ENCODE data around the gene STK35.

Gene STK35

DNA sequence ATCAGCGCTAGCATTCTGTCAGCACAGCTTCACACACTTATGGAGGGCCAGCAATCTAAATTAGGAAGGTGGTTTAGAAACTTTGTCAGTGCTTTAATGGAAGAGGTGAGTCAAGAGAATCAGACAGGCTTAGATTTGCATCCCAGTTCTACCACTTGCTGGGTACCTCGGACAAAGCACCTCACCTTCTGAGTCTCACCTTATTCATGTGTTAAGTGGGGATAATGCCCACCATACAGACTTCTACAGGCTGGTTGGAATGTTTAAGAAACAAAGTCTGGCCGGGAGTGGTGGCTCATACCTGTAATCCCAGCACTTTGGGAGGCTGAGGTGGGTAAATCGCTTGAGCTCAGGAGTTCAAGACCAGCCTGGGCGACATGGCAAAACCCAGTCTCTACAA lies 12.2 kb upstream of the STK35 start:
- no peak for TF ChIP-seq CEBPB (IDR thresholded peaks at IDR 0.05)
- no peak for TF ChIP-seq EP300 (IDR thresholded peaks at IDR 0.05; ENCODE audit: borderline replicate concordance)
- TF ChIP-seq RAD21 (IDR thresholded peaks at IDR 0.05; ENCODE audit: low read depth) = no peak
- TF ChIP-seq, protein P1, sequence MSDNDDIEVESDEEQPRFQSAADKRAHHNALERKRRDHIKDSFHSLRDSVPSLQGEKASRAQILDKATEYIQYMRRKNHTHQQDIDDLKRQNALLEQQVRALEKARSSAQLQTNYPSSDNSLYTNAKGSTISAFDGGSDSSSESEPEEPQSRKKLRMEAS (IDR thresholded peaks at IDR 0.05) = no peak
- no peak for TF ChIP-seq CREB1 (IDR thresholded peaks at IDR 0.05; ENCODE audit: low read depth)
- TF ChIP-seq, protein P2, sequence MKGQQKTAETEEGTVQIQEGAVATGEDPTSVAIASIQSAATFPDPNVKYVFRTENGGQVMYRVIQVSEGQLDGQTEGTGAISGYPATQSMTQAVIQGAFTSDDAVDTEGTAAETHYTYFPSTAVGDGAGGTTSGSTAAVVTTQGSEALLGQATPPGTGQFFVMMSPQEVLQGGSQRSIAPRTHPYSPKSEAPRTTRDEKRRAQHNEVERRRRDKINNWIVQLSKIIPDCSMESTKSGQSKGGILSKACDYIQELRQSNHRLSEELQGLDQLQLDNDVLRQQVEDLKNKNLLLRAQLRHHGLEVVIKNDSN (IDR thresholded peaks at IDR 0.05) = no peak
- no peak for TF ChIP-seq FOXM1 (IDR thresholded peaks at IDR 0.05; ENCODE audit: borderline replicate concordance, low read depth)
- no peak for TF ChIP-seq YY1 (IDR thresholded peaks at IDR 0.05; ENCODE audit: low read depth)
- TF ChIP-seq, protein P3, sequence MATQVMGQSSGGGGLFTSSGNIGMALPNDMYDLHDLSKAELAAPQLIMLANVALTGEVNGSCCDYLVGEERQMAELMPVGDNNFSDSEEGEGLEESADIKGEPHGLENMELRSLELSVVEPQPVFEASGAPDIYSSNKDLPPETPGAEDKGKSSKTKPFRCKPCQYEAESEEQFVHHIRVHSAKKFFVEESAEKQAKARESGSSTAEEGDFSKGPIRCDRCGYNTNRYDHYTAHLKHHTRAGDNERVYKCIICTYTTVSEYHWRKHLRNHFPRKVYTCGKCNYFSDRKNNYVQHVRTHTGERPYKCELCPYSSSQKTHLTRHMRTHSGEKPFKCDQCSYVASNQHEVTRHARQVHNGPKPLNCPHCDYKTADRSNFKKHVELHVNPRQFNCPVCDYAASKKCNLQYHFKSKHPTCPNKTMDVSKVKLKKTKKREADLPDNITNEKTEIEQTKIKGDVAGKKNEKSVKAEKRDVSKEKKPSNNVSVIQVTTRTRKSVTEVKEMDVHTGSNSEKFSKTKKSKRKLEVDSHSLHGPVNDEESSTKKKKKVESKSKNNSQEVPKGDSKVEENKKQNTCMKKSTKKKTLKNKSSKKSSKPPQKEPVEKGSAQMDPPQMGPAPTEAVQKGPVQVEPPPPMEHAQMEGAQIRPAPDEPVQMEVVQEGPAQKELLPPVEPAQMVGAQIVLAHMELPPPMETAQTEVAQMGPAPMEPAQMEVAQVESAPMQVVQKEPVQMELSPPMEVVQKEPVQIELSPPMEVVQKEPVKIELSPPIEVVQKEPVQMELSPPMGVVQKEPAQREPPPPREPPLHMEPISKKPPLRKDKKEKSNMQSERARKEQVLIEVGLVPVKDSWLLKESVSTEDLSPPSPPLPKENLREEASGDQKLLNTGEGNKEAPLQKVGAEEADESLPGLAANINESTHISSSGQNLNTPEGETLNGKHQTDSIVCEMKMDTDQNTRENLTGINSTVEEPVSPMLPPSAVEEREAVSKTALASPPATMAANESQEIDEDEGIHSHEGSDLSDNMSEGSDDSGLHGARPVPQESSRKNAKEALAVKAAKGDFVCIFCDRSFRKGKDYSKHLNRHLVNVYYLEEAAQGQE (IDR thresholded peaks at IDR 0.05; ENCODE audit: low read depth) = no peak

DNA sequence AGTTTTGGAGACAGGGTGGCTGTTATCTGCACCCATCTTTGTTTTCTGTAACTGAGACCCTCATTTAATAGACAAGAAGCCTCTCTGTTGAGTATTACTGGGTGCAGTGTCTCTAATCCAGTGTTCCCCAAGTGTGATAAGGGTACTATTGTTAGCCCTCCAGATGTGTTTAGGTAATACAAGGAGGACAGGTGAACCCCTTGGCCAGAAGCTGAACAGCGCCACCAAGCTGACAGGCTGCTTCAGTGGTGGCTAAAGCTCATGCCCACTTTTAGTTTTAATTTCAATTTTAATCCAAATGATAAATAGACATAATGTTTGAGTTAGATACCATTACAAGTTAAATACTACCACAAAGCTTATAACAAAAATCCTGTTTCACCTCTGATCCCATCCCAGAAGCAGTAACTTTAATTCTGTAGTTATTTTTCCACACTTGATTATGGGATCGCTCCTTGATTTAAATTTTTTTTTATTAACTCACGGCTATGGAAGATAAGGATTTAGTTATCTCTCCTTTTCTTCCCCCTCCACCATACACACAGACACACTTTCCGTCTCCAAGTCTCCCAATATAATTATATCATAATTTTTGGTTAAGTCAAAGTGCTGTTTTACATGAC lies 8.4 kb upstream of the STK35 start:
- TF ChIP-seq, protein P2 (IDR thresholded peaks at IDR 0.05) = no peak
- TF ChIP-seq RAD21 (IDR thresholded peaks at IDR 0.05; ENCODE audit: low read depth) = peak; percentile 72

DNA sequence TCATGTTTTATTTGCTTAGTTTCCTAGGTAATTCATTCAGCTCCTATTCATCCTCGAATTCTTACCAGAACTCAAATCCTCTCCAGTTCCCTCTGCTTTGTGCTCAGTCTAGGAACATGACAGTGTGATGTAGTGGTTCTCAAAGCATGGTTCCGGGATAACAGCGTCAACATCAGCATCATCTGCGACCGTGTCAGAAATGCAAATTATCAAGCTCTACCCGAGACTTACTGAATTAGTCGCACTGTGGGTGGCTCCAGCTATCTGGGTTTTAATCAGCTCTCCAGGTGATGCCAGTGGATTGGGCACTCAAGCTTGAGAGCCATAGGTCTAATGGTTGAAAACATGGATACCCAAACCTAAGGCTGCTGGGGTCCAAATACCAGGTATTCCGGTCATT lies 7.7 kb upstream of the STK35 start:
- TF ChIP-seq TEAD4 (IDR thresholded peaks at IDR 0.05) (no peak), NFIC (IDR thresholded peaks at IDR 0.05) (no peak), RAD21 (IDR thresholded peaks at IDR 0.05; ENCODE audit: low read depth) (no peak), TCF12 (IDR thresholded peaks at IDR 0.05; ENCODE audit: low read depth) (no peak), CEBPB (IDR thresholded peaks at IDR 0.05) (no peak)
- TF ChIP-seq, protein P2 (IDR thresholded peaks at IDR 0.05) = no peak
- TF ChIP-seq, protein P1 (IDR thresholded peaks at IDR 0.05) = no peak

DNA sequence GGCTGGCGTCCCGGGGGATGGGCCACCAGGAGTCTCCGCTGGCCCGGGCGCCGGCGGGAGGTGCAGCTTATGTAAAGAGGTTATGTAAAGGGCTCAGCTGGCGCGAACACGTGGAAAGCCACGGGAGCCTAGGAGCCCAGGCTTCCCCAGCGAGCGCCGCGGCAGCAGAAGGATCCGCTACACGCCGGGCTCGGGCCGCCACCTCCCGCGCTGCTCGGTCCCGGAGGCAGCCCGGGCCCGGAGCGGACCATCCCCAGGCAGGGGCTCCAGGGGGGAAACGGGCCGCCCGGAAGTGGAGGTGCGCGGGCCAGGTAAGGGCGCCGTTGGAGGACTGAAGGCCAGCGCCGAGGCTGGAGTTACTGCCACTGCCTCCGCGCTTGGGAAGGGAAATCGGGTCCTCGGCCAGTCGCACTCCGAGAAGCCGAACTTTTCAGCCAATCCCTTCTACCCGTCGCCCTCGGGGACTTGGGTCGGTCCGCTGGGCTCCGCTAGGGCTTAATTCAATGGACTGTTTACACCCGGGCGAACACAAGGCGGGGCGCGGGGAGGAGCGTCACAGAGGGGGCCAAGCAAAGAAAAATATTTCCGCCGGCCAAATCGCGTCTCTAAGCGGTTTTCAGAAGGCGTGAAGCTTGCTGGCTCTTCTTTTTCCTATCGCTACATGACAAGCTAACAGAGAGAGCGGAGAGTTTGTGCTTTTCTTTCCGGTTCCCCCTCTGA lies 398 bp downstream of the STK35 start:
- 0 out of 2 replicates have a peak, but pooled peaks have one; percentile 22 for TF ChIP-seq FOXM1 (IDR thresholded peaks at IDR 0.05; ENCODE audit: borderline replicate concordance, low read depth)
- no peak; the same call in 1 of the 2 replicates for TF ChIP-seq NFIC (IDR thresholded peaks at IDR 0.05)
- no peak for TF ChIP-seq TCF12 (IDR thresholded peaks at IDR 0.05; ENCODE audit: low read depth)
- peak; percentile 49; the same call in 1 of the 2 replicates for TF ChIP-seq EP300 (IDR thresholded peaks at IDR 0.05; ENCODE audit: borderline replicate concordance)
- TF ChIP-seq YY1 (IDR thresholded peaks at IDR 0.05; ENCODE audit: low read depth) = peak; percentile 45; the same call in 1 of the 2 replicates
- TF ChIP-seq, protein P3 (IDR thresholded peaks at IDR 0.05; ENCODE audit: low read depth) = 0 out of 2 replicates have a peak, but pooled peaks have one; percentile 11
- TF ChIP-seq TAF1 (IDR thresholded peaks at IDR 0.05; ENCODE audit: low read depth) = peak; percentile 64; the same call in 1 of the 2 replicates
- TF ChIP-seq, protein P1 (IDR thresholded peaks at IDR 0.05) = peak; percentile 77
- TF ChIP-seq ZBTB7A (IDR thresholded peaks at IDR 0.05; ENCODE audit: low read depth) = peak; percentile 53; the same call in 1 of the 2 replicates

DNA sequence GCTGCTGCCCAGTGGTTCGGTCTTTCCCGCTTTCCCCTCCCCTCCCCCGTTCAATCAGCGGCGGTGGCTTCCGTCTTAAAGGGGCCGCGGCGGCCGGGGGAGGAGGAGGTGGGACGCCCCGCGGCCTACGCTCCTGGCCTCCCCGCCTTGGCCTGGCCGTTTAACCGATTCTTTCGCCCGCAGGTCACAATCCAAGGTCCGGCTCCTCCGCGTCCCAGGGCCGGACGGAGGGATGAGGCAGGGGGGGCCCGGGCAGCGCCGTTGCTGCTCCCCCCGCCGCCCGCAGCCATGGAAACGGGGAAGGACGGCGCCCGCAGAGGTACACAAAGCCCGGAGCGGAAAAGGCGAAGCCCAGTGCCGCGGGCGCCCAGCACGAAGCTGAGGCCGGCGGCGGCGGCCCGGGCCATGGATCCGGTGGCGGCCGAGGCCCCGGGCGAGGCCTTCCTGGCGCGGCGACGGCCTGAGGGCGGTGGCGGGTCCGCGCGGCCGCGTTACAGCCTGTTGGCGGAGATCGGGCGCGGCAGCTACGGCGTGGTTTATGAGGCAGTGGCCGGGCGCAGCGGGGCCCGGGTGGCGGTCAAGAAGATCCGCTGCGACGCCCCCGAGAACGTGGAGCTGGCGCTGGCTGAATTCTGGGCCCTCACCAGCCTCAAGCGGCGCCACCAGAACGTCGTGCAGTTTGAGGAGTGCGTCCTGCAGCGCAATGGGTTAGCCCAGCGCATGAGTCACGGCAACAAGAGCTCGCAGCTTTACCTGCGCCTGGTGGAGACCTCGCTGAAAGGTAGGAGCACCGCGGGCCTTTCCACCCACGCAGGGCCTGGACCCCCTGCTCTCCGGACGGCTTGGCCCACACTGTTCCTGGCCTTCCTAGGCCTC lies 1.2 kb downstream of the STK35 start:
- no peak for TF ChIP-seq RAD21 (IDR thresholded peaks at IDR 0.05; ENCODE audit: low read depth)
- TF ChIP-seq, protein P2 (IDR thresholded peaks at IDR 0.05) = no peak
- TF ChIP-seq, protein P1 (IDR thresholded peaks at IDR 0.05) = peak; percentile 62; the same call in 1 of the 2 replicates

Measured in Ishikawa (cell line).